HG02943 (cell line): ENCODE data around the gene TENT5C.
"Not testable (repeated sequence)": the region's sequence is repeated elsewhere in the genome, so short reads cannot be mapped to it uniquely, and the experiment has no call there.

ENCODE experiments used
- ATAC-seq: cut with Tn5 transposase; IDR thresholded peaks from one replicate; pipeline ENCODE4 v1.9.1; 2021; ENCODE audit warnings: mild to moderate bottlenecking, low read depth, moderate library complexity; ENCODE audit not compliant: unreplicated experiment

TENT5C gene

GRCh38 chr1:117605774-117606648 lies at the start of gene TENT5C:
TSS of gene TENT5C (plus strand) at chr1:117606048. CDS start at chr1:117622869, 16,821 bp downstream.
- ATAC-seq, result peak; percentile 79

DNA sequence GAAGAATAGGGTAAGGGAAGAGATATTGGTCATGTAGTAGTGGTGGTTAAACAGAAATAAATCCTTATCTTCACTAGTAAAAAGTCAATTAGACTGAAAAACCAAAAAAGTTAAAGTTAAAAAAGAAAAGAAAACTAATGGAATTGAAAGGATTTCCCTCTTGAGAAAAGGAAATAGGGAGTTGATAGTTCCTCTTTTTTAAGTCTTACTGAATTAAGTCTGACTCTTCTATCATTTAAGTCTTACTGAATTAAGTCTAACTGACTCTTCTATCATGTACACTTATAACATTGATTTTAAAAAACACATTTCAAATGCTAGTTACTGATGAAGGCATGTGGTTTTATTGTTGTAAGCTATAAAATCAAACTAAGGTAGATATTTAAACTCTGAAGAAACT lies 49.5 kb upstream of the TENT5C start:
- no peak for ATAC-seq

DNA sequence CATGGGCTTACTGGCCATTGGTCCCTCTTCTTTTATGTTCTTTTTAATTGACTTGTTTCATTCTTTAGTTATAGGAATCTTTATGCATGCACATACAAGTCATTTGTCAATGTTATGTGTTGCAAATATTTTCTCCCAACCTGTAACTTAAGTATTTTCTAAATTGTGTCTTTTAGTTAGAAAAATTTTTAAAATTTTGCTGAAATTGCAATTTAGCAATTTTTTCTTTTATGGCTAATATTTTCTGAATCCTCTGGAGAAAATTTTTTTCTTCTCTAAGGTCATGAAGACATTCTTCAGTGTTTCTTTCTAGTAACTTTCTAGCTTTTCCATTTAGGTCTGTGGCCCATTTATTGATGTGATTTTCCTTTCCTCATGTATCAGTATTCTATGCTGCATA lies 48.9 kb upstream of the TENT5C start:
- no peak for ATAC-seq

DNA sequence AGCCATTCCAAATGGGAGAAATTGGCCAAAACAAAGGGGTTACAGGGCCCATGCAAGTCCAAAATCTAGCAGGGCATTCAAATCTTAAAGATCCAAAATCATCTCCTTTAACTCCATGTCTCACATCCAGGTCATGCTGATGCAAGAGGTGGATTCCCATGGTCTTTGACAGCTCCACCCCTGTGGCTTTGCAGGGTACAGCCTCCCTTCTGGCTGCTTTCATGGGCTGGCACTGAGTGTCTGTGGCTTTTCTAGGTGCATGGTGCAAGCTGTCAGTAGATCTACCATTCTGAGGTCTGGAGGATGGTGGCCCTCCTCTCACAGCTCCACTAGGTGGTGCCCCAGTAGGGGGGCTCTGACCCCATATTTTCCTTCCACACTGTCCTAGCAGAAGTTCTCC lies 47.4 kb upstream of the TENT5C start:
- not testable (repeated sequence) for ATAC-seq

GRCh38 chr1:117559139-117559538 lies 46.7 kb upstream of the TENT5C start:
- no peak for ATAC-seq

GRCh38 chr1:117559985-117560384 lies 45.9 kb upstream of the TENT5C start:
- ATAC-seq, result no peak

DNA sequence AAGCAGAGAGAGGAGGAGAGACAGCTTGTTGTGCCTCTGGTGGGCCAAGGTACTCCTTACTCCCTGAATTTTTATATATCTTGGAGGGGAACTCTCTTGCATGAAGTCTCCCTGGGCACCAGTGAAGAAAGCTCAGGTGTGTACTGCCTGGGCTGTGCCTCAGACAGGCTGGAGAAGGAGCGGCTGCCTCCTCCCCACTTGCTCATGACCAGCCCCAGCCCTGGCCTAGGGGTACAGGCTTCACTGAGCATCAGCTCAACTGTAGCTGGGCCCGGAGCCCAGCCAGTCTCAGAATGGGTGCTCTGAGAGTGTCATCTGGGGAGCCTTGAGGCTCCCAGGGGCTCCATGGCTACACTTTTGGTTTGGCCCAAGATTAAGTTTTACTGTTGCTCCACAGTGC lies 44.8 kb upstream of the TENT5C start:
- no peak for ATAC-seq

DNA sequence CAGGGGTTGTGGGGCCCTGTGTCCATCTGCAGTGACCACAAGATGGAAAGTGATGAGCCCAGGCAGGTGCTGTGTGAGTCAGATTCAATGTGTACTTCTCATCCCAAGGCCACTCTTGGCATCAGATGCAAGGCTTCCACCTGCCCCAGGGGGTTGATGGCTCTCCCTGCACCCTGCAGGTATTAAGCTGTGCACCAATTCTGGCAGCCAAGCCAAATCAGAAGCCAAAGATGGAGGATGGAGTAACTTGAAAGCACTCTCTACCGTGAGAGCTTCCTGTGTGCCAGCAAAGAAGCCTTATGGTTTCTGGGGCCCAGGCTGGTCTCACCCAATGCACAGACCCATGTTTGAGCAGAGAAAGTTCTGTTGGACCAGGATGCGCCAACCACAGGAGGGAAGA lies 44.3 kb upstream of the TENT5C start:
- no peak for ATAC-seq

GRCh38 chr1:117562581-117563491 lies 43.0 kb upstream of the TENT5C start:
- ATAC-seq, result no peak

DNA sequence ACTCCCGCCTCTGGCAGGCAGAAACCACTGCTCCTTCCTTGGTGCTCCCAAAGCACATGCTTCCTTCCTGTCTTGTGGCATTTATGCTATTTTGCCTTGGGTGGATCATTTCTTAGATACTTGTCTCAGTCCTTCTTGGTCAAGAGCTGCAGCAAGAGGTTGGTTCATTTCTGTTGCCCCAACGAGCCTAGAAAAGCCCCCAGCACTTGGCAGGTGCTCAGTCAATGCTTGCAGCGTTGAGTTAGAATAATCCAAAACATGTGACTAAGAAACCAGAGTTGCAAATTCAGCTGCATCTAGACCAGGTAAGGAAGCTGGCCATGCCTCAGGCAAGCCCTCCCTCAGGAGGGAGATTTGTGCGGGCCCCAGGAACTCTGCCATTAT lies 42.4 kb upstream of the TENT5C start:
- ATAC-seq, result no peak

DNA sequence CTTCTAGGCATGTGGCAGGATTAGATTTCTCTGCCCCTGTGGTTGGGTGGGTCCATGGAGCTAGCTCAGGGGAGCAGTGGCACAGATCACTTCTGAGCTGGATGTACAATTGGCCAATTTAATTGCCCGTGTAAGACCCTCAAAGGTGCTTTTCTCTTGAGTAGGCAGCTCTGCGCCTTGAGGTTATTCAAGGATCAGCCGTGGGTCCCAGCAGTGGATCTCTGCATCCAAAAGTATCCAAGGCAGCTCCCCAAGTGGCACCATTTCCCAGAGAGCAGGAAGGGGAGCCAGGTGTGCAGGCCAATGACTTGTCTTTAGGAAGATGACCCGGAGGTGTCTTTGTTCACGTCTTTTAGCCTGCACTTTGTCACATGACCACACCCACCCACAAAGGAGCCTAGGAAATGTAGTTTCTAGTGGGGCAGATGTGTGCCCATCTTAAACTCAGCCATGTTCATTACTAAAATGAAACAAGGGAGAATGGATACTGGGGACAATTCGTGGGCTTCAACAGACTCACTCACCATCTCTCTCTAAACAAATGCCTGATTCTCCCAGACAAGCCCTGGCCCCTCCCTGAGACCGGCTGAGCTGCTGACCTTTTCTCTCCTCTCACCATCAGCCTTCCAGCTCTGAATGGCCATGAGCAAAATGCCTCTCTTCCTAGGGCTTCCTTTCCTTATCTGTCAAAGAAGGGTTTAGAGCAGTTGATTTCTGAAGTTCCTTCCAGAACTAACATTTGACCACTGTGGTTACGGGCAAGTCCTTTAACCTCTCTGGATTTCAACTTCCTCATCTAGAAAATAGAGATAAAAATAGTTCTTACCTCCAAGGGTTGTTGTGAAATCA lies 41.4 kb upstream of the TENT5C start:
- ATAC-seq, result no peak

- no peak for ATAC-seq
Measured at GRCh38 chr1:117565076-117565556, 40.7 kb upstream of the TENT5C start.

GRCh38 chr1:117565745-117566455 lies 39.9 kb upstream of the TENT5C start:
- no peak for ATAC-seq

GRCh38 chr1:117566556-117566955 lies 39.3 kb upstream of the TENT5C start:
- no peak for ATAC-seq

GRCh38 chr1:117567435-117567834 lies 38.4 kb upstream of the TENT5C start:
- no peak for ATAC-seq

DNA sequence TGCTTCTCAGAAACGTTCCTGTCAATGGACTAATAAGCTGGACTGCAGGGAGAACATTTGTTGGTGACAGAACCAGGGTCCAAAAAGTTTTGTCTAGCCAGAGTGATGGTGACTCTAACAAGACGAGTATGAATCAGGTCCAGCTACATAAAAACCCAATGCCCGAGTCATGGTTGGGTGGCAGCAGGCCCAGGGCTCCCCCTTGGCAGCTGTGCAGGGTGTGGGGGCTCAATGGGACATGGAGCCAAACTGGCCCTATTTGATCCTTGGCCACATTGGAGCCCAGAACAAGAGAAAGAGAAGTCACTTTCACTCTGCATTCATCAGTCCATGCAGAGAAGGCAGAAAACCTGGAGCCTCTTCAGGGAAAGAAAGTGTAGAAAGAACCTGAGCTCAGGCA lies 37.9 kb upstream of the TENT5C start:
- ATAC-seq, result no peak

DNA sequence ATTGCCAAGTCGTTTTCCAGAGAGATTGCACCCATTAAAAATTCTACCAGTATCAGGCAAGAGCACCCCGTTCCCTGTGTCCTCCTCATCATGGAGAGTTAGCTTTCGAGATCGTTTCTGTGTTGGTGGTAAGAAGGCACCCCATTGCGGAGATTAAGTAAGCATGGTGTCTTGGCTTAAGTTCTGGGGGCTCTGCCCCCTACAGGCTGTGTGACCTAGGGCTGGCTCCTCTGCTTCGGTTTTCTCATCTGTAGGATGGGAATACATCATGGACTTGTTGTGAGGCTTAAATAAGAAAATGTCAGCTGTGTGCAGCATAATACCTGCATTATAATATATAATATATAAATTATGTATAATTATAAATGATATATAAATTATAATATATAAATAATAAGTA lies 36.8 kb upstream of the TENT5C start:
- no peak for ATAC-seq

DNA sequence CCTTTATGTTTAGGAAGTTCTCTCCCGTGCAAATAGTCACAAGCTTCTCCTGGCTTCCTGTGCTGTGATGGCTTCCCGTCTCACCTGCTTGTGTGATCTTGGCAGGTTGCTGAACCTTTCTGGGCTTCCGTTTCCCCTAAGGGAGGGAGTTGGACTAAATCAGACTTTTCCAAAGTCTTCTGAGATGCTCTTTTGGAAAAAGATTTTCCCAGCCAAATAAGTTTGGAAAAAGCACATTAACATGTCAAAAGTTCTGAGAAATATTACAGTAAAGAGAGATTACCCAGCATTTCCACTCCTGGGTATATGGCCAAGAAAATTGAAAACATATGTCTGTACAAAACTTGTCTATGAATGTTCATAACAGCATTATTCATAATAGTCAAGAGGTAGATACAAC lies 36.0 kb upstream of the TENT5C start:
- ATAC-seq, result no peak

GRCh38 chr1:117570988-117571409 lies 34.8 kb upstream of the TENT5C start:
- ATAC-seq, result no peak

- no peak for ATAC-seq
Measured at GRCh38 chr1:117571496-117571895, 34.4 kb upstream of the TENT5C start.
